ENCODE results near the gene PREP. TPM values are rescaled to one million over a fixed set of nuclear protein-coding genes. Genes with fewer than 3 reads are reported as not detected.
A peak's percentile ranks its signal among the peaks of the same experiment; 100 is the strongest.
"Not testable (repeated sequence)": the region's sequence is repeated elsewhere in the genome, so short reads cannot be mapped to it uniquely, and the experiment has no call there.

Gene PREP
- total RNA-seq, 1 donor from 2014 or later: 52.9 TPM

DNA sequence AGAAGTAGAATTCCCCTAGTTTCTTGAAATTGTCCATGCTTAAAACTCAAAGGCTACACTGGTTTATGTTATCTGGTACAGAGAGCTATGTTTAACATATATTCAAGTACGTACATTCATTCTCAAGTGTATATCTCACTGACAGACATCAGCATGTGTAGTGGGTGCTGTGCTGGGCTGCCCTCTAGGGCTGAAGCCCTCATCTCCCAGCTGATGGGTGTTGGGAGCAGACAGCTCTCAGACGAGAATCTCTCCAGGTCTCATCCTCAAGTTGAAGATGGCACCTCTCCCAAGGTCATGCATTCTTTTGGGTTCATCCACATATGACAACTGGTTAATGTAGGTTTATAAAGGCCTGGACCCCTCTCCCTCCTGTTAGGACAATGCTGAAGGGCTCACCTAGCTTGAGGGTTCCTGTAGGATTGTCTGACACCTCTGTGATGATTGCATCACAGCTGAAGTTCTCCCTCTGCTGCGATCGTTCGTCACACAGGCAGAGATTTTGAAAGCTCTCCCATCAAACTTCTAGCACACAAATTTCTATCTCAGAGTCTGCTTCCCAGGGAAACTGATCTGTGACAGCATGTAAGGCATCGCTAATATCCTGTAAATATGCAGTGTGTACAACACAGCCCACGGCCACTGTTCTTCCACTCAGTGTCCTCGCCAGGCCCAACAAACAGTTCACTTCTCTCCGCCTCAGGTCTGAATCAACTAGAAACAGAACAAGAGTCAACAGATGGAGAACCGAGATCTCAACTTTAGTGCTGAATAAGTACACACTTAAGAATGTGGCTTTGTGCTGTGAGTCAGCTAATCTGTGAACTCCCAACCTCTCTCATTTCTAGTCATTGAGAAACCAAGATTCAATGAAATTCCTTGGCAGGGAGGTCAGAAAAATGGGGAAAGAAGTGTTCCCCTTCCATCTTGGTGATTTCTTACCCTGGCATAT lies 43.2 kb downstream of the PREP start:
- H3K27me3 Mint-ChIP-seq (ENCODE audit: low read depth): no peaks in the 10 kb centered on the region
- H3K4me3 Mint-ChIP-seq (ENCODE audit: low read depth): no peak overlapping the region
- H3K36me3 Mint-ChIP-seq (ENCODE audit: low read depth): peaks cover 60% of the 10 kb centered on the region
- peaks cover 8% of the 10 kb centered on the region for H3K4me1 Mint-ChIP-seq (ENCODE audit: low read depth)
- DNase-seq (ENCODE audit: low spot score): no peak
- intact Hi-C loops (cut with micrococcal nuclease): no loop called here
- H3K27ac Mint-ChIP-seq: peak overlapping the region; percentile 65
- H3K9me3 Mint-ChIP-seq: peaks cover 5% of the 10 kb centered on the region

DNA sequence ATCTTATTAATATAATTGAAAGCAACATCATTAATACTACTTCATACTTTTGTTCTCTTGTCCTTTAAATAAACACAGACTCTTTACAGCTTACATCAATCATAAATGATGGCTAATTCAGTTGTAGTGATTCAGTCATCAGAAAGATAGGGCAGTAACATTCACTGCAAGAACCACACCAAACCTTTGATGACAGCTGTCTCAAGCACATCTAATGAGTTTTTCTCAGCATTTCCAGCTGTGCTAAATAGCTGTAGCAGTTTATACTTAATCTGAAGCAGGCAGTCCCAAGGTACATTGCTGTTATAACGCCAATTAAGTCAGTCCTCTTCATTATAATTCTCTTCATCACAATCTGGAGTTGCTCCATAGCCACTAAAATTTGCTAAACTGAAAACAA lies 45.7 kb downstream of the PREP start:
- Mint-ChIP-seq H3K27ac (no peak overlapping the region), H3K36me3 (ENCODE audit: low read depth) (peaks cover 53% of the 10 kb centered on the region), H3K4me3 (ENCODE audit: low read depth) (no peak overlapping the region), H3K4me1 (ENCODE audit: low read depth) (peaks cover 8% of the 10 kb centered on the region), H3K9me3 (peaks cover 5% of the 10 kb centered on the region), H3K27me3 (ENCODE audit: low read depth) (no peaks in the 10 kb centered on the region)
- intact Hi-C loops (cut with micrococcal nuclease): no loop called here
- no peak for DNase-seq (ENCODE audit: low spot score)

DNA sequence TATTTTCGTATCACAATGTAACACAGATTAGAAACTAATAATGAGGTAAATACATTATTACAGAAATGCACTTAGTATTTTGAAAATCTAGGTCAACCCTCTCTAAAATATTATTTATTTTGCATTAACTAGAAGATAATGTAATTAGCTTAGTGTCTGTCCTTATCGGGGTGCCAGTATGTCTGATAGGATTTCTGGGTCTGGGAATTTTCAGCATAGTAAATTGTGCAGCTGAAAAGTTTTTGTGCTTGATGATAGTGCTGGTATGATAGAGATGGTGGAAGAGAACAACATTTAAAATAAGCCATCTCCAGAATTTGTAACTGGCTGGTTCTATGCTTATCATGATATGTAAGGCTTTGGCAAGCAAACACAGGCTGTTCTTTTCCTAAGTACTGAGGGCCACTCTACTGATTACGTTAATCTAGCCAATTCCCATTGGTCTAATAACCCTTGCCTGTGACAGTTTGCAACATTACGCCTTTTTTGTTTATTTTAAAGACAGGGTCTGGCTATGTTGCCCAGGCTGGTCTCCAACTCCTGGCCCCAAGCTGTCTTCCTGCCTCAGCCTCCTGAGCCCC lies 50.8 kb downstream of the PREP start:
- intact Hi-C loops (cut with micrococcal nuclease): no loop called here
- no peak overlapping the region for H3K27ac Mint-ChIP-seq
- no peaks in the 10 kb centered on the region for H3K27me3 Mint-ChIP-seq (ENCODE audit: low read depth)
- no peak overlapping the region for H3K4me3 Mint-ChIP-seq (ENCODE audit: low read depth)
- no peak for DNase-seq (ENCODE audit: low spot score)
- H3K9me3 Mint-ChIP-seq: peaks cover 5% of the 10 kb centered on the region
- H3K36me3 Mint-ChIP-seq (ENCODE audit: low read depth): peaks cover 62% of the 10 kb centered on the region
- no peaks in the 10 kb centered on the region for H3K4me1 Mint-ChIP-seq (ENCODE audit: low read depth)

DNA sequence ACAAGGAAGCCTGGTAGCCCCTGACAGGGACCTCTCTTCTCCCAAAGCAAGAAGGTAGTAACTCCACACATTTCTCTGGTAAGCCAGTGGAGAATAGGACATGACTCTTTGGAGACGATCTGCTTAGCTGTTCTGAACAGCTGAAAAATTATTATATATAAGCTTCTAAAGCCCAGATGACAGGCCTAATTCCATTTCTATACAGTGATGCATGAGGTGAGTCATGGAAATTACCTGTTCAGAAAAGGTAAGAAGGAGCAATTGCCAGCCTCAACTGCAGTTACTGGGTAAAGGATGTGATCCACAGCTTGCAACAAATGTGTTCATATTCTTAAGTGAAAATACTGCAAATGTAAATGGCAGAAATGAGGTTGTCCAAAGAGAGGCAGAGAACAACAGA lies 54.0 kb downstream of the PREP start:
- H3K4me3 Mint-ChIP-seq (ENCODE audit: low read depth): no peak overlapping the region
- intact Hi-C loops (cut with micrococcal nuclease): no loop called here
- no peak overlapping the region for H3K27ac Mint-ChIP-seq
- no peaks in the 10 kb centered on the region for H3K27me3 Mint-ChIP-seq (ENCODE audit: low read depth)
- peaks cover 2% of the 10 kb centered on the region for H3K4me1 Mint-ChIP-seq (ENCODE audit: low read depth)
- peaks cover 59% of the 10 kb centered on the region for H3K36me3 Mint-ChIP-seq (ENCODE audit: low read depth)
- no peak for DNase-seq (ENCODE audit: low spot score)
- no peaks in the 10 kb centered on the region for H3K9me3 Mint-ChIP-seq

DNA sequence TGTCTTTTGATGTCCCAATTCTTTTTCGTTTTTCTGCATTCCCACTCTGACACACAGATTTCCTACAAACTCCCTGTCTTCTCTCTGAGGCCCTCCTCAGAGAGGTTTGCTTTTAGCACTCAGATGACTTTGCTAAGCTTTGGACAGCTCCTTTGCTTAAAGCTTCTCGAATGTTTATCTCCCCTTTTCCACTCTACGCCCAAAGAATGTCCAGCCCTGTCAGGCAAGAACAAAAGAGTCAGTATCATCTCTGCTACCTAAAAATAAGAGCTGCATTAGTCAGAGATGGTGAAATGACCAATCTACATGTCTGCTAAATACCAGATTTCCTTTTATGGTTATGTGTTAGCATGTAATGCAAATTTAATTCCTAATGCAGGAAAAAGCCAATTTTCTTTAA lies 56.8 kb downstream of the PREP start:
- Mint-ChIP-seq H3K27me3 (ENCODE audit: low read depth) (no peaks in the 10 kb centered on the region), H3K4me1 (ENCODE audit: low read depth) (peaks cover 2% of the 10 kb centered on the region), H3K27ac (no peak overlapping the region), H3K4me3 (ENCODE audit: low read depth) (no peak overlapping the region), H3K9me3 (no peaks in the 10 kb centered on the region), H3K36me3 (ENCODE audit: low read depth) (peaks cover 72% of the 10 kb centered on the region)
- DNase-seq (ENCODE audit: low spot score): no peak
- intact Hi-C loops (cut with micrococcal nuclease): no loop called here

DNA sequence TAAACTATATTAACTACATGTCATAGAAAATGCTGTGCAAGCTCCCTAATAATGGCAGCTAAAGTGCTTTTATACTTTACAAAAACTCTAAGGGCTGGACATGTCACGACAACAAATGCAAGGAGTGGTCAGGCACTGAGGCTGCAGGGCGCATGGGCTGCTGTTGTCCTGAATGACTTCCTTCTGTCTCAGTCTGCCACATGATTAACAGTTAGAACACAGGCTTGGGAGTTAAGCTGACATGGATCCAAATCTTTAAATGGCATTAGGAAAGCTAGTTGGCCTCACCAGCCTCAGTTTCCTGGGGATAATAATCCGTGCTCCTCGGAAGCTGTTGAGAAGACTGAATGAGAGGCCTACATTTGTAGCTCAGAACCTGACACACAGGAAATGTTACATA lies 57.4 kb downstream of the PREP start:
- H3K4me3 Mint-ChIP-seq (ENCODE audit: low read depth): no peak overlapping the region
- H3K27ac Mint-ChIP-seq: no peak overlapping the region
- intact Hi-C loops (cut with micrococcal nuclease): no loop called here
- H3K36me3 Mint-ChIP-seq (ENCODE audit: low read depth): peaks cover 70% of the 10 kb centered on the region
- peaks cover 3% of the 10 kb centered on the region for H3K4me1 Mint-ChIP-seq (ENCODE audit: low read depth)
- H3K27me3 Mint-ChIP-seq (ENCODE audit: low read depth): no peaks in the 10 kb centered on the region
- no peaks in the 10 kb centered on the region for H3K9me3 Mint-ChIP-seq
- DNase-seq (ENCODE audit: low spot score): no peak

DNA sequence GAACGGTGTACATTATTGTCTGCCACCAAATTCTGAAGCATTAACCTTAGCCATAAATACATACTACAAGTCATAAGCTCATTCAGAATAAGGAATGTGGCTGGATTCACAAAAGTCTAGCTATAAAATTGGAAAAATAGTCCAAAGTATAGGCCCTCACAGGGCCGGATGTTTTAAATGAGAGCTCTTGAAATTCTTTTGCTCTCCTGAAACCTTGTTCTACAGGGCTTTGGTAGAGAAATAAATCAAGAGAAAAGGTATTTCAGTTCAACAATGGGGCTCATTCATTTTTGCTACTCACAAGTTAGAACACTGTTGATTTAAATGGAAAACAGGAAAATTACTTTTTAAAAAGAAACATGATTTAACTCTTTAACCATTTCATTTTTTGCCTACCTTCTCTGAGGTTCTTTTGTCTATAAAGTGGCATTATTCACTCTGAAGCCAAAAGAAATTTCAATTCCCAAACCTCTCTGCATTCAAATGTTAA lies 58.0 kb downstream of the PREP start:
- no peak for DNase-seq (ENCODE audit: low spot score)
- Mint-ChIP-seq H3K27me3 (ENCODE audit: low read depth) (no peaks in the 10 kb centered on the region), H3K9me3 (no peaks in the 10 kb centered on the region), H3K36me3 (ENCODE audit: low read depth) (peaks cover 71% of the 10 kb centered on the region), H3K4me1 (ENCODE audit: low read depth) (peaks cover 7% of the 10 kb centered on the region), H3K27ac (no peak overlapping the region), H3K4me3 (ENCODE audit: low read depth) (no peak overlapping the region)
- intact Hi-C loops (cut with micrococcal nuclease): no loop called here

DNA sequence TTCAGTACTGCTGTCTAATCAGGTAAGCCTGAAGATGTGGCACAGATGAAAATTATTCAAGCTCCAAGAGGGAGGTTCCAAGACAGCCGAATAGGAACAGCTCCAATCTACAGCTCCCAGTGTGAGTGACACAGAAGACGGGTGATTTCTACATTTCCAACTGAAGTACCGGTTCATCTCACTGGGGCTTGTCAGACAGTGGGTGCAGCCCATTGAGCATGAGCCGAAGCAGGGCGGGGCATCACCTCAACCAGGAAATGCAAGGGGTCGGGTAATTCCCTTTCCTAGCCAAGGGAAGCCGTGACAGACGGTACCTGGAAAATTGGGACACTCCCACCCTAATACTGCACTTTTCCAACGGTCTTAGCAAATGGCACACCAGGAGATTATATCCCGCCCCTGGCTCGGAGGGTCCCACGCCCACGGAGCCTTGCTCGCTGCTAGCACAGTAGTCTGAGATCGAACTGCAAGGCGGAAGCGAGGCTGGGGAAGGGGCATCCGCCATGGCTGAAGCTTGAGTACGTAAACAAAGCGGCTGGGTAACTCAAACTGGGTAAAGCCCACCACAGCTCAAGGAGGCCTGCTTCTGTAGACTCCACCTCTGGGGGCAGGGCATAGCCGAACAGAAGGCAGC lies 64.4 kb downstream of the PREP start:
- H3K4me1 Mint-ChIP-seq (ENCODE audit: low read depth); H3K4me3 Mint-ChIP-seq (ENCODE audit: low read depth); H3K27me3 Mint-ChIP-seq (ENCODE audit: low read depth); DNase-seq (ENCODE audit: low spot score); H3K27ac Mint-ChIP-seq; intact Hi-C loops (cut with micrococcal nuclease); H3K9me3 Mint-ChIP-seq: not testable (repeated sequence)
- H3K36me3 Mint-ChIP-seq (ENCODE audit: low read depth): peaks cover 56% of the 10 kb centered on the region

DNA sequence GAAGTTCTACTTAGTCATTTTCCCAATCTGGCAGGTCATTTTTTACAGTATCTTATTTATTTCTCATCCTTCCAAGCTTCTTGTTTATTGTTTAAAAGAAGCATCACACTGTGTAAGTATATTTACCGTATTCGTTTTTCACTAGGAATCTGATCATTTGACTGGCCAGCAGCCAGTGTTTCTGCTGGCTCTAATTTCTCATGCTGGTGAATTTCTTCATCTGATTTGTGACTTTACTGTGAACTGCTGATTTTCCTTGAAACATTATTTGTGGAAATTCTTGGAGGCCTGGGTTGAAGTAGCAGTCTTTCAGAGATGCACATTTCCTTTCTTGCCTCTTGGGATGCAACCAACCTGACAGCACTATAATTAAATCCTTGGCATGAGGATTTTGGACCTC lies 65.9 kb downstream of the PREP start:
- Mint-ChIP-seq H3K9me3 (no peaks in the 10 kb centered on the region), H3K27me3 (ENCODE audit: low read depth) (no peaks in the 10 kb centered on the region), H3K4me3 (ENCODE audit: low read depth) (no peak overlapping the region), H3K36me3 (ENCODE audit: low read depth) (peaks cover 52% of the 10 kb centered on the region), H3K27ac (no peak overlapping the region), H3K4me1 (ENCODE audit: low read depth) (peaks cover 5% of the 10 kb centered on the region)
- DNase-seq (ENCODE audit: low spot score): no peak
- intact Hi-C loops (cut with micrococcal nuclease): no loop called here

DNA sequence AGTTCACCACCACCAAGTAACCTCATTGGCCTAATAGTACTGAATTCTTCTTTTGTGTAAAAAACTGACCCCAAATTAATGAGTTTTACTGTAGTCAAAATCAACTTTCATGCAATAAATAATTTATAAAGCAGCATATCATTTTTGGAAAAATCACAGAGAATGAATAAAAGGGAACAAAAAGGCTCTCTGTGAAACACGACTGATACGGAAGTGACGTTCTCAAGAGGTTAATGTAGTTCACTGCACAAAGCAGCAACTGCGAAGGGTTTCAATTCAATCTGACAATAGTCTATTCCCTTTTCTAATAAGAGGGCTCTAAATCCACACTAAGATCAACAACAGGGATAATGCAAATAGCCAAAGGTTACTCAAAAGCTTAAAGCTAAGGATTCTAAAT lies 70.3 kb downstream of the PREP start:
- H3K4me1 Mint-ChIP-seq (ENCODE audit: low read depth): no peaks in the 10 kb centered on the region
- no peaks in the 10 kb centered on the region for H3K9me3 Mint-ChIP-seq
- no peaks in the 10 kb centered on the region for H3K27me3 Mint-ChIP-seq (ENCODE audit: low read depth)
- H3K36me3 Mint-ChIP-seq (ENCODE audit: low read depth): peaks cover 60% of the 10 kb centered on the region
- H3K4me3 Mint-ChIP-seq (ENCODE audit: low read depth): no peak overlapping the region
- intact Hi-C loops (cut with micrococcal nuclease): no loop called here
- DNase-seq (ENCODE audit: low spot score): no peak
- H3K27ac Mint-ChIP-seq: no peak overlapping the region

DNA sequence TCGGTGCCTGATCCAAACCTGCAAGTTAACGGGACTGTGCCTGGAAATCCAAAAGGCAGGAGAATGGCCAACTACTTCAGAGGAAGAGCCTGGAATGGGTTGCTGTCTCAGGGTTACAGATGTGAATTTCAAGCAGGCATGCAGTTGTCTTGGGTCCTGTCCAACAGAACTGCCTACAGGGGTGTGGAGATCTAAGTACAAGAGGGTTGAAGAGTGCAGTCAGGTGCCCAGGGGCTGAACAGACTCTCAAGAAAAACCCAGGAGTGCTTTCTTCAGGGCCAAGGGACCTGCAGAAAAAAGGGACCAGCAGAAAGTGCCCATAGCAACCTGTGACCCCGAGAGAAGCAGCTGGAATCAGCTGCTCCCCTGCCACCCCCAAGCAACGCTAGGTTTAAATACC lies 71.0 kb downstream of the PREP start:
- no peak overlapping the region for H3K27ac Mint-ChIP-seq
- H3K4me3 Mint-ChIP-seq (ENCODE audit: low read depth): no peak overlapping the region
- no peaks in the 10 kb centered on the region for H3K4me1 Mint-ChIP-seq (ENCODE audit: low read depth)
- H3K9me3 Mint-ChIP-seq: no peaks in the 10 kb centered on the region
- intact Hi-C loops (cut with micrococcal nuclease): no loop called here
- H3K27me3 Mint-ChIP-seq (ENCODE audit: low read depth): no peaks in the 10 kb centered on the region
- peaks cover 56% of the 10 kb centered on the region for H3K36me3 Mint-ChIP-seq (ENCODE audit: low read depth)
- DNase-seq (ENCODE audit: low spot score): no peak

DNA sequence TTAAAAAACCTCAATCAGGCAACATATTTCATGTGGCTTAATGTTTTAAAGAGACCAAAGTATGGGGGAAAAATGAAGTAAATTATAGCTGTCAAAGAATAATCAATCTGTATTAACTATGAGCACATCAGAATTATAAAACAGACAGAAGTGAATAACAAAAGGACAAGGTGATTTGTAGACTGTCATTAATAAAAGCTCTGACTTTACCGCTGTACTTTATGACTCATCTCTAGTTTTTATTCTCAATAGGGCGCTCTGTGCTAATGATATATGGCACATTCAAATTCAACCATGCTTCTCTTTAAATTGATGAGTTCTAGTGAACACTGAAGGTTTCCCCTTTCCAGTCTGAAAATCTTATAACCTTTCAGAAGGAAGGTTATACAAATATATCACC lies 72.0 kb downstream of the PREP start:
- no peak overlapping the region for H3K4me3 Mint-ChIP-seq (ENCODE audit: low read depth)
- no peaks in the 10 kb centered on the region for H3K4me1 Mint-ChIP-seq (ENCODE audit: low read depth)
- no peaks in the 10 kb centered on the region for H3K27me3 Mint-ChIP-seq (ENCODE audit: low read depth)
- H3K9me3 Mint-ChIP-seq: no peaks in the 10 kb centered on the region
- H3K36me3 Mint-ChIP-seq (ENCODE audit: low read depth): peaks cover 54% of the 10 kb centered on the region
- no peak for DNase-seq (ENCODE audit: low spot score)
- intact Hi-C loops (cut with micrococcal nuclease): no loop called here
- no peak overlapping the region for H3K27ac Mint-ChIP-seq

DNA sequence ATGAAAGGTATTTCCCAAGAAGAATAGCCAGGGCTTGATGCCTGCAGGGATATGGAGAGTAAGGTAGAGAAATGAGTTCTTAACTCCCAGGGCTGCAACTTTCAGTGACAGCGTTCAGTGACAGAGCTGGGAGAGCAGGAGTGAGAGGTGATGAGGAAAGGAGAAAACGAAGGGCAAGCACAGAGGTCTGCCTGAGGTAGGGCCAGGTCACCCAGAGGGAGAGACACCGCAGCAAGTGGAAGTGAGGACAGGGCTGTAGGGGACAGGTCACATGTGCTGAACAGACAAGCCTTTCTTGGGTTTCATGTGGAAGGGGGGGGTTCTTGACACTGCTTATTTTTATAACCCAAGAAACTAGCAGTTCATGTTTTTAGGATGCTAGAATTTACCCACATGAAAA lies 72.5 kb downstream of the PREP start:
- no peaks in the 10 kb centered on the region for H3K9me3 Mint-ChIP-seq
- H3K36me3 Mint-ChIP-seq (ENCODE audit: low read depth): peaks cover 58% of the 10 kb centered on the region
- no peak overlapping the region for H3K27ac Mint-ChIP-seq
- H3K27me3 Mint-ChIP-seq (ENCODE audit: low read depth): no peaks in the 10 kb centered on the region
- H3K4me3 Mint-ChIP-seq (ENCODE audit: low read depth): no peak overlapping the region
- intact Hi-C loops (cut with micrococcal nuclease): no loop called here
- no peak for DNase-seq (ENCODE audit: low spot score)
- peaks cover 3% of the 10 kb centered on the region for H3K4me1 Mint-ChIP-seq (ENCODE audit: low read depth)
